GM12878 (cell line): ENCODE data around the gene JUND. TPM values are rescaled to one million over a fixed set of nuclear protein-coding genes. Genes with fewer than 3 reads are reported as not detected.

Experiments used
- ATAC-seq: fragments of 200-7000 bp; cut with Tn5 transposase; 3 replicates; pipeline ENCODE4 v1.9.1; 2020; ENCODE audit warnings: mild to moderate bottlenecking, moderate library complexity
- BruUV-seq: library from RNA; stranded (reverse); fragments of 400-500 nt; replicated peaks from 2 replicates; lab custom pipeline; 2021; lab: Mats Ljungman, UMichigan
- CTCF ChIA-PET: fragments of 300-600 bp; sonication (Branson Sonifier 250); formaldehyde crosslinking; extraction: SDS; loops from one replicate; lab custom pipeline; 2021; ENCODE audit warnings: inconsistent platforms; lab: Yijun Ruan, JAX
- POLR2A ChIA-PET: fragments of 350-600 bp; formaldehyde crosslinking; extraction: SDS; loops from one replicate; lab custom pipeline; 2021; ENCODE audit warnings: inconsistent platforms; lab: Charles Lee
- RAD21 ChIA-PET: fragments of 300-600 bp; sonication (Branson Sonifier 250); formaldehyde crosslinking; loops from one replicate; lab custom pipeline; 2023; ENCODE audit warnings: antibody characterized with exemption; ENCODE audit not compliant: unreplicated experiment; lab: Charles Lee
- SMC1A ChIA-PET: fragments of 300-600 bp; sonication (Branson Sonifier 250); formaldehyde crosslinking; loops from one replicate; lab custom pipeline; 2023; ENCODE audit not compliant: unreplicated experiment, uncharacterized antibody; lab: Charles Lee
- DNase-seq: peaks from one replicate; pipeline ENCODE4 v3.0.0-alpha.2; 2011; ENCODE audit warnings: low read depth, low spot score
- FAIRE-seq: peaks from 3 replicates; lab custom pipeline; 2011; peaks lifted over from hg19 to GRCh38; lab: Jason Lieb, UNC
- H2AFZ ChIP-seq: 2 replicates; pipeline ENCODE4 v1.6.0; 2011; ENCODE audit warnings: low read depth, low read length, control low read depth; ENCODE audit not compliant: control insufficient read depth
- H3K27ac ChIP-seq: 2 replicates; pipeline ENCODE4 v1.5.1; 2011; ENCODE audit warnings: control low read depth; ENCODE audit not compliant: control insufficient read depth, insufficient read depth
- H3K27me3 ChIP-seq, 2 experiments: replicated peaks in 1 of 2; 2 replicates each; pipeline versions ENCODE4 v1.6.0 to v1.6.1; 2011; ENCODE audit warnings: low read length in 1 of 2; ENCODE audit not compliant: control insufficient read depth in 2 of 2, insufficient read depth in 2 of 2
- H3K36me3 ChIP-seq, 2 experiments: 2 replicates each; pipeline ENCODE4 v1.5.1; 2011; ENCODE audit warnings: low read length in 1 of 2; ENCODE audit not compliant: control insufficient read depth in 2 of 2, insufficient read depth in 2 of 2
- H3K4me1 ChIP-seq: 2 replicates; pipeline ENCODE4 v1.6.1; 2011; ENCODE audit warnings: mild to moderate bottlenecking, low read length, moderate library complexity, mixed read lengths; ENCODE audit not compliant: control insufficient read depth, insufficient read depth
- H3K4me2 ChIP-seq: 2 replicates; pipeline ENCODE4 v1.6.0; 2011; ENCODE audit warnings: control low read depth; ENCODE audit not compliant: control insufficient read depth, insufficient read depth
- H3K4me3 ChIP-seq: fragments of 200-600 bp; sonication (generic); 2 replicates; pipeline ENCODE4 v1.5.1; 2016
- H3K79me2 ChIP-seq: 2 replicates; pipeline ENCODE4 v1.6.0; 2011; ENCODE audit warnings: low read length; ENCODE audit not compliant: control insufficient read depth, insufficient read depth
- H3K9ac ChIP-seq: 2 replicates; pipeline ENCODE4 v1.8.0; 2011; ENCODE audit warnings: low read length, control low read depth, mixed read lengths; ENCODE audit not compliant: control insufficient read depth, insufficient read depth
- H3K9me3 ChIP-seq: replicated peaks from 3 replicates; pipeline ENCODE4 v1.5.1; 2011; ENCODE audit warnings: mild to moderate bottlenecking, low read length; ENCODE audit not compliant: control insufficient read depth, insufficient read depth
- H4K20me1 ChIP-seq: 2 replicates; pipeline ENCODE4 v1.6.0; 2011; ENCODE audit not compliant: control insufficient read depth, insufficient read depth
- JUND ChIP-seq: IDR thresholded peaks from 2 replicates; pipeline ENCODE4 v1.6.1; 2012; ENCODE audit warnings: low read depth, mild to moderate bottlenecking, low read length, improper control_type of control experiment, moderate library complexity
- PML ChIP-seq: IDR thresholded peaks from 2 replicates; pipeline ENCODE4 v1.6.1; 2012; ENCODE audit warnings: low read length, inconsistent platforms
- SREBF2 ChIP-seq: IDR thresholded peaks from 2 replicates; pipeline ENCODE4 v1.6.1; 2012; ENCODE audit warnings: mild to moderate bottlenecking, low read length
- SUZ12 ChIP-seq: fragments of 200-600 bp; sonication (generic); IDR thresholded peaks from one replicate; pipeline ENCODE4 v1.6.1; 2018; ENCODE audit warnings: antibody characterized with exemption, mild to moderate bottlenecking; ENCODE audit not compliant: unreplicated experiment
- TARDBP ChIP-seq: IDR thresholded peaks from 2 replicates; pipeline ENCODE4 v1.6.1; 2016; ENCODE audit warnings: borderline replicate concordance
- TBL1XR1 ChIP-seq: IDR thresholded peaks from 2 replicates; pipeline ENCODE4 v1.6.1; 2012; ENCODE audit warnings: low read depth, low read length, improper control_type of control experiment
- ZBED1 ChIP-seq: IDR thresholded peaks from 2 replicates; pipeline ENCODE4 v1.6.1; 2016; ENCODE audit warnings: borderline replicate concordance
- WGBS: methylation state at CpG from one replicate; pipeline ENCODE4 v1.1.6; 2016; ENCODE audit warnings: low lambda C conversion rate; ENCODE audit not compliant: insufficient replicate concordance, insufficient coverage; ENCODE audit errors: missing lambda C conversion rate; 5-methylcytosine and 5-hydroxymethylcytosine counted together
- in situ Hi-C: fragments of 300-500 bp; cut with MboI; formaldehyde crosslinking; loops from 9 replicates; pipeline ENCODE4 v1.14.3; 2018; ENCODE audit warnings: mixed read lengths
- intact Hi-C: fragments of 100-400 bp; cut with micrococcal nuclease; formaldehyde crosslinking; loops from one replicate; pipeline ENCODE4 v1.14.2; 2022; ENCODE audit not compliant: unreplicated experiment
- polyA plus RNA-seq, 11 experiments: library from polyadenylated mRNA; depleted of rRNA in 4 of 11; unstranded in 6 of 11; stranded (reverse) in 5 of 11; fragments of >200 nt; fragmentation: Nextera tagmentation in 4 of 11; fragmentation: Illumina TruSeq in 1 of 11; extraction: Ambion mirVana in 4 of 11; extraction: Trizol in 1 of 11; gene quantifications; 1 replicate in 1 of 11; 2 replicates in 10 of 11; pipeline versions ENCODE4 v1.2.1 to v1.2.3, GENCODE V29; 2011 to 2016; ENCODE audit warnings: inconsistent platforms in 2 of 11, missing spikeins in 2 of 11, low read depth in 1 of 11
- total RNA-seq, 4 experiments: library from RNA; depleted of rRNA in 3 of 4; stranded (reverse); fragments of >200 nt in 3 of 4; fragmentation: Illumina TruSeq in 1 of 4; extraction: Trizol in 1 of 4; gene quantifications; 2 replicates each; pipeline versions ENCODE4 v1.2.1 to v1.2.3, GENCODE V29; 2013 to 2021
- TF ChIP-seq, protein P1 (sequence below): fragments of 450-650 bp; IDR thresholded peaks from 2 replicates; pipeline ENCODE4 v1.6.1; 2014; ENCODE audit warnings: mild to moderate bottlenecking

JUND gene
- total and polyA plus RNA-seq, 10 of the 15 experiments (the other 5 are each of a cell fraction or from before 2014, with no cell fraction given) = 7.4 to 164 (median 18.8) TPM

DNA sequence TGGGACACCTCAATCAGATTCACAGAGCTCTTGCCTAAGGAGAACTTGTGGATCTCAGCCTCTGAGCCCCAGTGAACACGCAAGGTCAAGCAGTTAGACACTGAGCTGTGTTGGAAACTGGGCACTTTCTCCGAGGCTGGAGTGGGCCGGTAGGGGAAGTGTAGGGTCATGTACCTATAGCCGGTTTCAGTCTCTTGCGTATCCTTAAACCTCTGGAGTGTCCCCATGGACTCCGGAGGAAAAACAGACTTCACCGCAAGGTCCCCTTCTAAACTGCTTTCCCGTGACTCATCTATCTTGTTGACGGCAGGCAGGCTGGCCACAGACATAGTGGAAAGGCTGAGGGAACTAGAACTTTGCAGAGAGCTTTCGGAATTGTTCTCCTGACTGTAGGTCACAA lies 18.5 kb downstream of the JUND start:
- ATAC-seq = no peak
- ChIA-PET CTCF (interaction anchor here (1.1 to 3.0 kb wide), 4 partner anchors 9 to 66 kb away, joined by 3 to 13 read pairs (median 4); no protein-coding TSS in a partner anchor), RAD21 (interaction anchor here (0.9 to 1.6 kb wide), 4 partner anchors 9 to 58 kb away, joined by 3 to 4 read pairs (median 3); no protein-coding TSS in a partner anchor), POLR2A (interaction anchor here (0.6 kb wide), 1 partner anchor 17 kb away, joined by 3 read pairs; no protein-coding TSS in a partner anchor), SMC1A (interaction anchor here (1.1 kb wide), 1 partner anchor 66 kb away, joined by 3 read pairs; no protein-coding TSS in a partner anchor)
- 62% methylated on average over 10 of the region's 10 CpGs for WGBS
- FAIRE-seq = no peak
- intact Hi-C loops = no loop called here
- TF ChIP-seq TBL1XR1 (no peak), SUZ12 (no peak), ZBED1 (no peak), TARDBP (no peak), SREBF2 (no peak), PML (no peak), JUND (no peak)
- TF ChIP-seq, protein P1, sequence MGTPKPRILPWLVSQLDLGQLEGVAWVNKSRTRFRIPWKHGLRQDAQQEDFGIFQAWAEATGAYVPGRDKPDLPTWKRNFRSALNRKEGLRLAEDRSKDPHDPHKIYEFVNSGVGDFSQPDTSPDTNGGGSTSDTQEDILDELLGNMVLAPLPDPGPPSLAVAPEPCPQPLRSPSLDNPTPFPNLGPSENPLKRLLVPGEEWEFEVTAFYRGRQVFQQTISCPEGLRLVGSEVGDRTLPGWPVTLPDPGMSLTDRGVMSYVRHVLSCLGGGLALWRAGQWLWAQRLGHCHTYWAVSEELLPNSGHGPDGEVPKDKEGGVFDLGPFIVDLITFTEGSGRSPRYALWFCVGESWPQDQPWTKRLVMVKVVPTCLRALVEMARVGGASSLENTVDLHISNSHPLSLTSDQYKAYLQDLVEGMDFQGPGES = no peak
- Histone ChIP-seq H3K36me3 (no peaks in the 10 kb centered on the region), H3K4me1 (no peaks in the 10 kb centered on the region), H2AFZ (no peak overlapping the region), H3K9me3 (no peaks in the 10 kb centered on the region), H4K20me1 (no peaks in the 10 kb centered on the region), H3K27me3 (no peaks in the 10 kb centered on the region), H3K4me2 (no peak overlapping the region), H3K27ac (no peak overlapping the region), H3K79me2 (no peaks in the 10 kb centered on the region), H3K4me3 (no peak overlapping the region), H3K9ac (no peak overlapping the region)
- DNase-seq = no peak
- BruUV-seq = no TSS peak
- in situ Hi-C loops = no loop called here
